ENCODE results near the gene NAA38. TPM values are rescaled to one million over a fixed set of nuclear protein-coding genes. Genes with fewer than 3 reads are reported as not detected.

The NAA38 gene
- total RNA-seq, 1 experiment from 2014 or later = 50.2 TPM

DNA sequence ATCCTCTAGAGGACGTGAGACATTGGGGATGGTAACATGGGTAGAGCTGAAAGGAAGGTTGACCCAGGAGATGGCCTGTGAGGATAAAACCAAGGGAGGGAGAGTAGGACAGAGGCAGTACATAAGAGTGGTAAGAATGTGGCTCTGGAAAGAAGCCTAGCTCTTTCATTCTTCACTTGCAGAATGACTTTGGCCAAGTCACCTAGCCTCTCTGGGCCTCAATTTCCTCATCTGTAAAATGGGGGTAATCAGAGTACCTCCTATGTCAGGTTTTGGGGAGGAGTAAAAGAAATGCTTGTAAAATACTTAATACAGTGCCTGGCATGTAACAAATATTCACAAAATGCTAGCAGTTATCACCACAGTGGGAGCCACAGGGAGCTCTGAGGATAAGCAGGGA is 16.5 kb downstream of the NAA38 start:
- no peak overlapping the region for H2AFZ ChIP-seq (ENCODE audit: low read length)

More for the DNA sequence above, 16.5 kb downstream of the NAA38 start:
- H2BK12ac ChIP-seq (ENCODE audit: insufficient read length, low read depth, low read length) = no peak overlapping the region
- H3K23ac ChIP-seq (ENCODE audit: insufficient read length, low read depth, low read length) = no peak overlapping the region
- H2BK20ac ChIP-seq (ENCODE audit: low read depth, low read length, poor library complexity, severe bottlenecking) = no peak overlapping the region
- H2BK15ac ChIP-seq (ENCODE audit: low read depth, low read length) = no peak overlapping the region
- Mint-ChIP-seq H3K27ac (peak overlapping the region in 1 of 3 experiments; percentile 80; a peak in 2 of 7 replicates), H3K36me3 (ENCODE audit: insufficient read depth in 1 of 3, low read depth in 3 of 3) (peaks cover 2 to 11% (median 9%) of the 10 kb centered on the region in 3 experiments; a peak in 5 of 7 replicates), H3K4me1 (peaks cover 42 to 58% of the 10 kb centered on the region in 2 experiments), H3K27me3 (ENCODE audit: low read depth) (peaks cover 30% of the 10 kb centered on the region), H3K4me3 (peak overlapping the region; percentile 89 to 94), H3K9me3 (no peaks in the 10 kb centered on the region; a peak in 1 of 5 replicates)
- no peak overlapping the region for H3K27ac ChIP-seq (ENCODE audit: insufficient read length, low read depth, low read length)
- no peaks in the 10 kb centered on the region for H3K9me3 ChIP-seq (ENCODE audit: control insufficient read depth, low read depth, low read length)
- TF ChIP-seq, protein P1, sequence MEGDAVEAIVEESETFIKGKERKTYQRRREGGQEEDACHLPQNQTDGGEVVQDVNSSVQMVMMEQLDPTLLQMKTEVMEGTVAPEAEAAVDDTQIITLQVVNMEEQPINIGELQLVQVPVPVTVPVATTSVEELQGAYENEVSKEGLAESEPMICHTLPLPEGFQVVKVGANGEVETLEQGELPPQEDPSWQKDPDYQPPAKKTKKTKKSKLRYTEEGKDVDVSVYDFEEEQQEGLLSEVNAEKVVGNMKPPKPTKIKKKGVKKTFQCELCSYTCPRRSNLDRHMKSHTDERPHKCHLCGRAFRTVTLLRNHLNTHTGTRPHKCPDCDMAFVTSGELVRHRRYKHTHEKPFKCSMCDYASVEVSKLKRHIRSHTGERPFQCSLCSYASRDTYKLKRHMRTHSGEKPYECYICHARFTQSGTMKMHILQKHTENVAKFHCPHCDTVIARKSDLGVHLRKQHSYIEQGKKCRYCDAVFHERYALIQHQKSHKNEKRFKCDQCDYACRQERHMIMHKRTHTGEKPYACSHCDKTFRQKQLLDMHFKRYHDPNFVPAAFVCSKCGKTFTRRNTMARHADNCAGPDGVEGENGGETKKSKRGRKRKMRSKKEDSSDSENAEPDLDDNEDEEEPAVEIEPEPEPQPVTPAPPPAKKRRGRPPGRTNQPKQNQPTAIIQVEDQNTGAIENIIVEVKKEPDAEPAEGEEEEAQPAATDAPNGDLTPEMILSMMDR (conservative IDR thresholded peaks at IDR 0.05) = no peak
- no peak overlapping the region for H2AK5ac ChIP-seq (ENCODE audit: insufficient read length, low read length)
- no peaks in the 10 kb centered on the region for H3K79me1 ChIP-seq (ENCODE audit: insufficient read depth, low read depth, low read length, poor library complexity, severe bottlenecking)
- peaks cover 42% of the 10 kb centered on the region for H3K23me2 ChIP-seq (ENCODE audit: insufficient read length, low read depth, low read length, poor library complexity, severe bottlenecking)
- H3K79me2 ChIP-seq (ENCODE audit: insufficient read depth, low read length) = no peaks in the 10 kb centered on the region
- no peak overlapping the region for H4K91ac ChIP-seq (ENCODE audit: insufficient read length, low read depth, low read length)
- no peak overlapping the region for H3K18ac ChIP-seq (ENCODE audit: insufficient read length, low read depth, low read length)
- no peak for DNase-seq
- peaks cover 28% of the 10 kb centered on the region; the same call in 1 of the 2 replicates for H3K27me3 ChIP-seq (ENCODE audit: insufficient read depth, low read length)
- H4K8ac ChIP-seq (replicated peaks; ENCODE audit: insufficient read length, low read depth, low read length) = no peak overlapping the region
- no peak overlapping the region for H3K14ac ChIP-seq (ENCODE audit: insufficient read depth, low read length)
- H3K9ac ChIP-seq (ENCODE audit: extremely low read depth, insufficient read length, low read length) = no peak overlapping the region
- peak overlapping the region; percentile 97 for H3K4me2 ChIP-seq (ENCODE audit: insufficient read depth, insufficient read length, low read length)
- H3K4ac ChIP-seq (ENCODE audit: low read depth, low read length) = no peak overlapping the region
- no peak overlapping the region for H3K56ac ChIP-seq (ENCODE audit: insufficient read length, low read depth, low read length)
- H4K5ac ChIP-seq (ENCODE audit: insufficient read length, low read depth, low read length) = no peak overlapping the region
- no peak overlapping the region for H2BK120ac ChIP-seq (ENCODE audit: low read depth, low read length, poor library complexity, severe bottlenecking)
- H3K4me1 ChIP-seq (ENCODE audit: insufficient read depth, low read length) = no peaks in the 10 kb centered on the region; the same call in 1 of the 2 replicates
- WGBS (ENCODE audit: extremely low coverage, insufficient read length, low lambda C conversion rate) = no CpG with 5 or more reads among the region's 1 CpG
- no peak overlapping the region for H2BK5ac ChIP-seq (ENCODE audit: insufficient read length, low read length)
- H4K20me1 ChIP-seq (ENCODE audit: control insufficient read depth, insufficient read depth, insufficient read length) = no peaks in the 10 kb centered on the region
- H3T11ph ChIP-seq (ENCODE audit: low read length) = no peak overlapping the region

All from H9 (cell line).